GM10248 (cell line): ENCODE measurements around the gene PRRX2.

Source experiments
- CTCF ChIA-PET: fragments of 300-600 bp; sonication (Branson Sonifier 250); formaldehyde crosslinking; extraction: SDS; loops from one replicate; lab custom pipeline; 2021; ENCODE audit warnings: antibody characterized with exemption; lab: Yijun Ruan, JAX
- POLR2A ChIA-PET: fragments of 350-650 bp; sonication (Branson Sonifier 250); formaldehyde crosslinking; extraction: SDS; loops from one replicate; lab custom pipeline; 2020; ENCODE audit warnings: antibody characterized with exemption; lab: Yijun Ruan, JAX
- DNase-seq: peaks from one replicate; pipeline ENCODE4 v3.0.0; 2012; ENCODE audit errors: extremely low spot score
- TF ChIP-seq, protein P1 (sequence below): IDR thresholded peaks from 2 replicates; pipeline ENCODE4 v1.5.1; 2012; ENCODE audit warnings: mild to moderate bottlenecking, low read depth; ENCODE audit errors: extremely low read depth, missing control alignments, control extremely low read depth

Gene PRRX2

DNA sequence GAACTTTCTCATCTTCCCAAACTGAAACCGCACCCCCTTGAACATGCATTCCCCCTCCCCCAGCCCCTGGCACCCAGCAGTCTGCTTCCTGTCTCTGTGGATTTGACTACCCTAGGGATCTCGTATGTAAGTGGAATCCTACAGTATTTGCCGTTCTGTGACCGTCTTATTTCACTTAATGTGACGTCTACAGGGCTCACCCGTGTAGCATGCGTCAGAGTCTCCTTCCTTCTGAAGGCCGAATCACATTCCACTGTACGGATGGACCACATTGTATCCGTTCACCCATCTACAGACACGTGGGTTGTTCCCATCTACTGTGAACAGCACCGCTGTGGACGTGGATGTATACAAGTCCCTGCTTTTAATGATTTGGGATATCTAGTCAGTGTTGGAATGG lies 4.5 kb downstream of the PRRX2 start:
- TF ChIP-seq, protein P1, sequence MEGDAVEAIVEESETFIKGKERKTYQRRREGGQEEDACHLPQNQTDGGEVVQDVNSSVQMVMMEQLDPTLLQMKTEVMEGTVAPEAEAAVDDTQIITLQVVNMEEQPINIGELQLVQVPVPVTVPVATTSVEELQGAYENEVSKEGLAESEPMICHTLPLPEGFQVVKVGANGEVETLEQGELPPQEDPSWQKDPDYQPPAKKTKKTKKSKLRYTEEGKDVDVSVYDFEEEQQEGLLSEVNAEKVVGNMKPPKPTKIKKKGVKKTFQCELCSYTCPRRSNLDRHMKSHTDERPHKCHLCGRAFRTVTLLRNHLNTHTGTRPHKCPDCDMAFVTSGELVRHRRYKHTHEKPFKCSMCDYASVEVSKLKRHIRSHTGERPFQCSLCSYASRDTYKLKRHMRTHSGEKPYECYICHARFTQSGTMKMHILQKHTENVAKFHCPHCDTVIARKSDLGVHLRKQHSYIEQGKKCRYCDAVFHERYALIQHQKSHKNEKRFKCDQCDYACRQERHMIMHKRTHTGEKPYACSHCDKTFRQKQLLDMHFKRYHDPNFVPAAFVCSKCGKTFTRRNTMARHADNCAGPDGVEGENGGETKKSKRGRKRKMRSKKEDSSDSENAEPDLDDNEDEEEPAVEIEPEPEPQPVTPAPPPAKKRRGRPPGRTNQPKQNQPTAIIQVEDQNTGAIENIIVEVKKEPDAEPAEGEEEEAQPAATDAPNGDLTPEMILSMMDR = no peak
- DNase-seq = no peak
- ChIA-PET POLR2A (no interaction called here), CTCF (no interaction called here)

DNA sequence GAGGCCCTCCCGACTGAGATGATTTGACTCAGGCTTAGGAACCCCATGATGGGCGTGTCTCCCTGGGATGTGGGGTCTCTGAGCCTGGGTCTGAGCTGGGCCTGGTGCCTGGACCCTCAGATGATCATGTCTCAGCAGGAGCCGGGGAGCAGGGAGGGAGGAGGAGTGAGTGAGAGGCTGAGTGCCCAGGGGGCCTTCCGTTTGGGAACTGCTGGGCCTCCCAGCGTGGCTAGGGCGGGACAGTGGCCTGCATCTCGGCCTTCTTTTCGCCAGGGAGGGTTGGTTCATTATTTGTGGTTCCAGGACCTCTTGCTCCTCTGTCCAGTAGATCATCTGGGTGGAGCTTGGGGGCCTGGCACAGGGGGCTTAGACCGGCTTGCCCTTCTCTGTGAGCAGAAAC lies 5.6 kb downstream of the PRRX2 start:
- DNase-seq = no peak
- TF ChIP-seq, protein P1 = no peak
- POLR2A ChIA-PET = no interaction called here
- CTCF ChIA-PET = no interaction called here

DNA sequence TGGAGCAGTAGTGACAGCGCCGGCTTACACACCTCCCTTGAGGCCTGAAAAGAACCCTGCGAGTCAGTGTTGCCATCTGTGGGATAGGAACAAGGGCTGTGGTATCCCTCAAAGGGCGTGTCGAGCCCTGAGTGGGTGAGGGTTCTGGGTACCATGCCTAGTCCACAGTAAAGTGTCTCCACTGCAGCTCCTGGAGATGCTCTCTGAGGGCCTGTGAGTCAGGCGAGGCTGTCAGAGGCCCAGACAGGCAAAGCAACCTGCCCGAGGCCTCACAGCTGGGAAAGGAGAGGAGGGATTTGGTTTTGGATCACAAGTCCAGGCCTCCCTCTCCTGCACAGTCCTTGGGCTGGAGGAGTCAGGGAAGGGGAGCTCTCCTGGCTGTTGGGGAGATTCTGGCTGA lies 6.1 kb downstream of the PRRX2 start:
- ChIA-PET CTCF (no interaction called here), POLR2A (no interaction called here)
- TF ChIP-seq, protein P1 = no peak
- DNase-seq = no peak

DNA sequence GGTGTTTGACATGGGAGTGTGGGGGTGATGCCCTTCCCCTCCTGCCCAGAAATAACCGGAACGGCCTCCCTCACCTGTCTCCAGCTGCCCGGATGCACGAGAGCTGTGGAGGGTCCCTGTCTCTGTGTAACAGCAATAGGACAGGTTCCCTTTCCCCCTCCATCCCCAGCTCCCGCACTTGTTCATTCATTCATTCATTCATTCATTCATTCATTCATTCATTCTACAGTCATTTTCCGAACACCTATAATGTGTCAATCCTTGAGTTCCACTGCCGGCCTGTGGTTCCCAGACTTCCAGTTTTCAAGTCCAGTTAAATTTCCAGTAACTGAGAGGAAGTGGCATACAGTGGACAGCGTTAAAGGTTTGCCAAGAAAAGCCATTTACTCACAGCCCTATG lies 7.3 kb downstream of the PRRX2 start:
- DNase-seq = no peak
- TF ChIP-seq, protein P1 = no peak
- ChIA-PET CTCF (no interaction called here), POLR2A (no interaction called here)

DNA sequence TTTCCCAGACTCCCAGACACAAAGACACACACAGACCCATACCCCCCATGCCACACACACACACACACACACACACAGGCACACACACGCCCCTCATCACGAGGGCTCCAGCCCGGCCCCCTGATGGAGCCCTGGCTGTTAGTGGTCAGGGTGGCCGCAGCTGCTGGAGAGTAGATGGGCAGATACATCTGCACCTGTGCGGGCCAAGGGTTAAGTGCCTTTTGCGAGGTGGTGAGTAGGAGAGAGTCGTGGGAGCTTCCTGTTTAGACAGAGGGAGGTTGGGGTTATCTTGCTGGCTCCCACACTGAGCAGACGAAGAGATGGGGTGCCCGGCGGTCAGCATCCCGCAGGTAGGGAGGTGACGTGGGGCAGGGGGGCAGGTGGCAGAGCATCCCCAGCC lies 8.2 kb downstream of the PRRX2 start:
- ChIA-PET POLR2A (no interaction called here), CTCF (no interaction called here)
- TF ChIP-seq, protein P1 = no peak
- no peak for DNase-seq

DNA sequence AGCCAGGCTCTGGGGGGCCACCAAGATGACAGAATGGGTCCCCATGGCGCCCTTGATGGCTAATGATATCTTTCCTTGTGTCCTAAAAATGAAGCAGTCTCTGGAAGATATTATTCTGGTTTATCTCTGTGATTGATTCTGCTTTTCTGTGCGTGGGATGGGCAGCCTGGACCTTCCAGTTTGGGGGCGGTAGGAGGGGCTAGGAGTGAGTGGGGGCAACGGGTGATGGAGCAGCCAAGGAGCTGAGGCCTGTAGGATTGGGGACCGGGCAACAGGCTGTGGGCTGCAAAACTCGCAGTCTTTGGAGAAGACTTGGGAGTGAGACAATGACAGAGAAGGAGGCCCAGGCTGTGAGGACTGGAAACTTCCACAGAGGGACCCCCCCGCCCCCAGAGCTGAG lies 8.8 kb downstream of the PRRX2 start:
- TF ChIP-seq, protein P1 = no peak
- CTCF ChIA-PET = interaction anchor here (2.9 kb wide), 1 partner anchor 52 kb away, joined by 10 read pairs; no protein-coding TSS in a partner anchor
- POLR2A ChIA-PET = no interaction called here
- no peak for DNase-seq

DNA sequence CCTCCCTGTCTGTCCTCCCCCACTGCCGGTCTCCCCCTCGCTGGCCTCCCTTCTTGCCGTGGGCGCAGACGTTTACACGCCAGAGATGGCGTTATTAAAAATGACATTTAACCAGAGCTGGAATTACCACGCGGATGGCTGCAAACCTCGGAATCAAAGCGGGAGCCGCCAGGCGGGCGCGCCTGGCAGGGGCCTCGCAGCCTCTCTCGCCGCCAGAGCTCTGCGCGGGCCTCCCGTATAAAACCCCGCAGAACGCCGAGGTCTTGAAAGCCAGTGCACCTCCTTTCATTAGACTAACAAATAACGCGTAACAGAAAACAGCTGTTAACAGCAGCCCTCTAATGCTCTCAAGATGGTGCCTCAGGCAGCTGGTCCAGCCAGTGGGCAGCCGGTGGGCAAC lies 10.2 kb downstream of the PRRX2 start:
- ChIA-PET CTCF (interaction anchor here (0.9 to 2.9 kb wide), 3 partner anchors 51 to 544 kb away, joined by 3 to 10 read pairs (median 3); no protein-coding TSS in a partner anchor), POLR2A (no interaction called here)
- TF ChIP-seq, protein P1 = no peak
- no peak for DNase-seq
